GM12892 (cell line): ENCODE results near the gene ITGB5.

Experiments
- POLR2A ChIP-seq: IDR thresholded peaks from 2 replicates; pipeline ENCODE4 v1.6.1; 2011; ENCODE audit warnings: low read depth, low read length, control low read depth
- POLR2AphosphoS5 ChIP-seq: IDR thresholded peaks from 2 replicates; pipeline ENCODE4 v1.6.1; 2011; ENCODE audit warnings: low read depth, low read length, control low read depth
- TAF1 ChIP-seq: IDR thresholded peaks from 2 replicates; pipeline ENCODE4 v1.6.1; 2011; ENCODE audit warnings: low read depth, mild to moderate bottlenecking, control low read depth, low read length, borderline replicate concordance

GRCh38 chr3:124824286-124824915 is 62.8 kb downstream of the ITGB5 start:
- TF ChIP-seq POLR2A, result no peak
- TF ChIP-seq TAF1, result no peak
- TF ChIP-seq POLR2AphosphoS5, result no peak
